Stimulated activated naive CD4-positive, alpha-beta T cell treated with Interleukin-2 at 50 U/mL for 16 hours (primary cell): Measurements from ENCODE around the gene POLA1.

Source experiments
- DNase-seq: peaks from one replicate; lab custom pipeline; 2025; lab: John Stamatoyannopoulos, UW

The POLA1 gene

GRCh38 chrX:25028726-25029125 is 335.0 kb downstream of the POLA1 start:
- DNase-seq: no peak

DNA sequence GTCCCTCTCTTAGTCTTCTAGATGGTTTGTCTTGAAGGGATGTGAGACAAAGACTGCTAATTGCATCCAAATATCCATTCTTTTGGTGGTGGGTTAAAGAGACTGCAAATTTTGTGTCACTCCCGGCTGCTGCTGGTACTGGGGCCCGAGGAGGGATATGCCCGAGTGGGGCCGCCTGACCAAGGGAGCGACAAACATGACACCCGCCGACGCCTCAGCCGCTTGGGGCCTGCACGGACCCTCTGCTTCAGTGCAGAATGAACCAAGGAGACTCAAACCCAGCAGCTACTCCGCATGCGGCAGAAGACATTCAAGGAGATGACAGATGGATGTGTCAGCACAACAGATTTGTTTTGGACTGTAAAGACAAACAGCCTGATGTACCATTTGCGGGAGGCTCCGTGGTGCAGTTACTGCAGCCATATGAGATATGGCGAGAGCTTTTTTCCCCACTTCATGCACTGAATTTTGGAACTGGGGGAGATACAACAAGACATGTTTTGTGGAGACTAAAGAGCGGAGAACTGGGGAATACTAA is 335.6 kb downstream of the POLA1 start:
- no peak for DNase-seq

DNA sequence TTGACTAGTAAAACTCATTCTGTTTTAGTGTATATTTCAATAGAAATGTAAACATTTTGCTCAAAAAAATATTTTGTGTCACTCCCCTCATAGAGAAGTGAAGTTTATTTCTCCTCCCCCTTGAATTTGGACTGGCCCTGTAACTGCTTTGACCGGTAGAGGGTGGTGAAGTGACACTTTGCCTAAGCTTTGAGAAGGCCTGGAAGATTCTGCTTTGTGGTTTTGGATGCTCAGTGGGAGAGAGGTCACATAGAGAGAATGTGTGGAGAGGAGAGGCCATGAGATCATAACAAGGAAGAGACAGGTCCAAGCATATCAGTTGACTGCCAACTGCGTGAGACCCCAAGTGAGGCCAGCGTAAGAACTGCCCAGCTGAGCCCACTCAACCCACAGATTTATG is 341.2 kb downstream of the POLA1 start:
- no peak for DNase-seq

- no peak for DNase-seq
Measured at GRCh38 chrX:25039036-25039435, 345.3 kb downstream of the POLA1 start.

GRCh38 chrX:25043192-25043591 is 349.5 kb downstream of the POLA1 start:
- no peak for DNase-seq
